ENCODE measurements around the gene FHAD1.
"Not testable (repeated sequence)": the region's sequence is repeated elsewhere in the genome, so short reads cannot be mapped to it uniquely, and the experiment has no call there.

- TF ChIP-seq NFIC (IDR thresholded peaks at IDR 0.05); UBTF (IDR thresholded peaks at IDR 0.05; ENCODE audit: borderline replicate concordance in 1 of 2, low read depth in 2 of 2, low read length in 2 of 2); ZBTB11 (CRISPR knock-in tag; IDR thresholded peaks at IDR 0.05); THAP12 (CRISPR knock-in tag; IDR thresholded peaks at IDR 0.05); CREB1 (IDR thresholded peaks at IDR 0.05); CREB1 (CRISPR knock-in tag; IDR thresholded peaks at IDR 0.05); HNRNPL (IDR thresholded peaks at IDR 0.05; ENCODE audit: low read depth, low read length): not testable (repeated sequence)
Observed at GRCh38 chr1:15389828-15390227, 142.8 kb downstream of the FHAD1 start.

Data from K562 (cell line).